Ammon's horn (tissue), 1 donor: ENCODE measurements around the gene INTS15.
"Not testable (repeated sequence)": the region's sequence is repeated elsewhere in the genome, so short reads cannot be mapped to it uniquely, and the experiment has no call there.

Experiments used
- DNase-seq: peaks from one replicate; pipeline ENCODE4 v3.0.0-alpha.2; 2016; ENCODE audit warnings: low spot score

The INTS15 gene

DNA sequence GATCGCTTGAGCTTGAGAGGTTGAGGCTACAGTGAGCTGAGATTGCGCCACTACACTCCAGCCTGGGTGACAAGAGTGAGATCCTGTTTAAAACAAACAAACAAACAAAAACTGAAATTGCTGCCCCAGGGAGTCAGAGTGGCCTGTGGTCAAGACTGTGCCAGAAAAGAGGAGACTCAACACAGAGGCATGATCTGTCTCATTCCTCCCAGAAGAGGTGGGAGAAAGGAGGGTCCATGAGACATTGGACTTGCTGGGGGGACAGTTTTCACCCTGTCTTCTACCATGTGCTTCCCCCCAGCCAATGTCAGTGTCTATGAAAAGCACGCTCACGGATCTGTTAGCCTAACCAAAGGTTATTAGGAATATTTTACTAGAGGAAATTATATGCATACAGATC is 28.8 kb downstream of the INTS15 start:
- DNase-seq: no peak

- DNase-seq: no peak
Observed at GRCh38 chr7:6619961-6620360, 30.1 kb downstream of the INTS15 start.

DNA sequence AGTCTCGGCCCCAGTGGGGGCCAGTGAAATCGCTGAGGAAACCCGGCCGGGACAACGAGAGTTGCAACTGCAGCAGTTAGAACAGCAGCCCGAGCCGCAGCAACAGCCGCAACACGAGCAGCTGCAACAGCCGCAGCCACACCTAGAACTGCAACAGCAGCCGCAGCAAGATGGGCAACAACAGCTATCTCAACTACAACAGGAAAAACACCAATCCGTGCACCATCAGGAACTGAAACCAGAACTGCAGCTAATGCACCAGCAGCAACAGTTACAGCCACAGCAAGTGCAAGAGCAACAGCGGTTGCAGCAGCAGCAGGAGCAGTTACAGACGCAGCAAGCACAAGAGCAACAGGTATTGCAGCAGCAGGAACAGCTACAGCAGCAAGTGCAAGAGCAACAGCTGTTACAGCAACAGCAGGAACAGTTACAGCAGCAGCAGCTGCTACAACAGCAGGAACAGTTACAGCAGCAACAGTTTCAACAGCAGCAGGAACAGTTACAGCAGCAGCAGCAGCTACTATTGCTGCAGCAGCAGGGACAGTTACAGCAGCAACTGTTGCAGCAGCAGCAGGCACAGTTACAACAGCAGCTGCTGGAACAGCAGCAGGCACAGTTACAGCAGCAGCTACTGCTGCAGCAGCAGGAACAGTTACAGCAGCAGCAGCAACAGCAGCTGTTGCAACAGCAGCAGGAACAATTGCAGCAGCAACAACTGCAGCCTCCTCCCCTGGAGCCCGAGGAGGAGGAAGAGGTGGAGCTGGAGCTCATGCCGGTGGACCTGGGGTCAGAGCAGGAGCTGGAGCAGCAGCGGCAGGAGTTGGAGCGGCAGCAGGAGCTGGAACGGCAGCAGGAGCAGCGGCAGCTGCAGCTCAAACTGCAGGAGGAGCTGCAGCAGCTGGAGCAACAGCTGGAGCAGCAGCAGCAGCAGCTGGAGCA is 31.6 kb downstream of the INTS15 start:
- DNase-seq: no peak

- DNase-seq: no peak
Observed at GRCh38 chr7:6622134-6622710, 32.4 kb downstream of the INTS15 start.

GRCh38 chr7:6623589-6624245 is 33.9 kb downstream of the INTS15 start:
- no peak for DNase-seq

- DNase-seq: no peak
Observed at GRCh38 chr7:6624246-6624611, 34.4 kb downstream of the INTS15 start.

- no peak for DNase-seq
Observed at GRCh38 chr7:6628045-6628444, 38.2 kb downstream of the INTS15 start.

DNA sequence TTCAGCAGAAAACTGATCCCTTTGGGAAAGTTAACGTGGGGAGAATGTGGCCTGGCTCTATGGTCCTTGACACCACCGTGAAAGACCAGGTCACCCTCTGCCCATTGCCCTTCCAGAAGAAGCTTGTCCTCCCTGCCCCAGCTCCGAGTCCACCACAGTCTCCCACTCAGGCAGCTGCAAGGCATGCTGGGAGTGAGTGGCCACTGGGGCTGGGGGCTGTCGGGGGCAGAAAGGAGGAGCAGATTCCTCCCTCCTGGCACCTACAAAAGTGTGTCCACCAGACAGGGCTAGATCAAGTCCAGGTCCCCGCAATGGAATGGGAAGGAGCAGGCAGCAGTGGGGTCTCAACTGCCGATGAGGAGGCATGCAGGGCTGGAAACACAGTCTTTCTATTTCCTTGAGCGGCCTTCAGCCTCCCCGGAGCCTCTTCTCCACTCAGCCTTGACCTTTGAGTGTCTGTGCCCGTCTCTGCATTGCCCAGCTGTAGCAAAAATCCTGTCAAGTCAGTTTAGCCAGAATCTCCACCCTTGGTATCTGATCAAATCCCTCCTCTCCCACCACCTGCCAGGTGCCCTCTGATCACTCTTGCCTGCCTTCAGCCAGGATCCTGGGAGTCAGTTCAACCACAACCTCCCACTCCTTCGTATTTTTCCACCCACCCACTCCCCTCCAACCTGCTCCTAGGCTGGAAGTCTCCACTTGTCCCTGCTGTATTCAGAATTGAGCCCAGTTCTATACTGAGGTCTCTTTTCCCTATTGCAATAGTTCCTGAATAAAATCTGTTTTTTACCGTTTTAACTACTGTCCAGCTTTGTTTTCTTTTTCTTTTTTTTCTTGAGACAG is 40.4 kb downstream of the INTS15 start:
- DNase-seq: no peak

- DNase-seq: no peak
Observed at GRCh38 chr7:6631605-6632004, 41.8 kb downstream of the INTS15 start.

DNA sequence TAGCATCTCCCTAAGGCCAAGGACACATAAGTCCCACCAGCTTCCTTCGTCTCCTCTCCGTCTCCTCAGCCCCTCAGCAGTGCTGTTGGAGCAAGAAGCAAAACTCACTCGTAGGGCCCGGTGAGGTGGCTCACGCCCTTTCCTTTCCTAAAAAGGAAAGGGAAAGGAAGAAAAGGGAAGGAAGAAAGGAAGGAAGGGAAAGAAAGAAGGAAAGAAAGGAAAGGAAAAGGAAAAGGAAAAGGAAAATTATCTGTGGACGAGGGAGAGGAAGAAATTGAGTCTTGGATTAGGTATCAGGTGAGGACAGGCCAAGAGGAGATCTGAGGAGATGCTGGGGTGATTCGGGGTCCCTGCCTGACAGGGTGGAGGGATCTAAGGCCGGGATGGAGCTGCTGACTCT is 44.2 kb downstream of the INTS15 start:
- DNase-seq: no peak

DNA sequence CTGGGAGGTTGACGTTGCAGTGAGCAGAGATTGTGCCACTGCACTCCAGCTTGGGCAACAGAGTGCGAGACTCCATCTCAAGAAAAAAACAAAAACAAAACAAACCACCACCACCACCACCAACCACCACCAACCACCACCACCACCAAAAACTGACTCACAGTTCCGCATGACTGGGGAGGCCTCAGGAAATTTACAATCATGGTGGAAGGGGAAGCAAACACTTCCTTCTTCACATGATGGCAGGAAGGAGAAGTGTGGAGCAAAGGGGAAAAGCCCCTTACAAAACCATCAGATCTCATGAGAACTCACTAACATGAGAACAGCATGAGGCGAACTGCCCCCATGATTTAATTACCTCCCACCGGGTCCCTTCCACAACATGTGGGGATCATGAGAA is 45.1 kb downstream of the INTS15 start:
- not testable (repeated sequence) for DNase-seq

DNA sequence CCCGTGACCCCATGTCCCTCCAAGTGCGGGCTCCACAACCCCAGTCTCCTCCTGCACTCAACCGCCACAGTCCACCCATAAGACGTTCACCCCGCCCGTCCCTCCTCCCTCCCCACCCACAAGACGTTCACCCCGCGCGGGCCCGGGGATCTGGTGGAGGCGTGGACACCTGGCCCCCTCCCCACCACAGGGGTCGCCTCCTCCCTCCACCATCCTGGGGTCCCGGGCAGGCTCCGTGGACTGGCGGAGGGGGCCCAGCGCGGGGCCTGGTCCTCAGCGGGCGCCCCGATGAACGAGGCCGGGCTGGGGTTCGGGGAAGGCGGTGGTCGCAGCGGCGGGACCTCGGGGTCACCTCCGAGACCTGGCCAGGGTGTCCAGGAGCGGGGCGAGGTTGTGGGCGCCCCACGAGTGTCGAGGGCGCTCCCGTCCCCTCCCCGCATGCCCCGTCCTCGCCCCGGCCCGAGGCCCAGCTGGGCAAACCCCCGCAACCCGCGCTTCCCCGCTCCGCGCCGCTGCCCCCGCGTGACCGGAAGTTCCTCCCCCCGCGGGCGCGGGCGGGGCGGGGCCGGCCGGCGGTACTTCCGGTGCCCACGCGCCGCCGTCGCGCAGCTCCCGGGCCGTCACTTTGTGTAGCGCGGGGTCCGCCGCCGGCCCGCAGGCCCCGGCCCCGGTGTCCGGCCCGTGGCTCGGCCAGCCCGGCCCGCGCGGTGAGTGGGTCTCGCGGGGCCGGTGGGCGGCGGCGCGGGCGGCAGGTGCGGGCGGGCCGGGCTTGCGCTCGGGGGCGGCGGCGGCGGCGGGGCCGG is 47.1 kb downstream of the INTS15 start, which contains the start of gene ZNF316:
TSS of gene ZNF316 (plus strand) at position 578 of the 803 bp plus-strand sequence. CDS start 5,092 bp downstream, outside the sequence.
- peak; percentile 63 for DNase-seq

DNA sequence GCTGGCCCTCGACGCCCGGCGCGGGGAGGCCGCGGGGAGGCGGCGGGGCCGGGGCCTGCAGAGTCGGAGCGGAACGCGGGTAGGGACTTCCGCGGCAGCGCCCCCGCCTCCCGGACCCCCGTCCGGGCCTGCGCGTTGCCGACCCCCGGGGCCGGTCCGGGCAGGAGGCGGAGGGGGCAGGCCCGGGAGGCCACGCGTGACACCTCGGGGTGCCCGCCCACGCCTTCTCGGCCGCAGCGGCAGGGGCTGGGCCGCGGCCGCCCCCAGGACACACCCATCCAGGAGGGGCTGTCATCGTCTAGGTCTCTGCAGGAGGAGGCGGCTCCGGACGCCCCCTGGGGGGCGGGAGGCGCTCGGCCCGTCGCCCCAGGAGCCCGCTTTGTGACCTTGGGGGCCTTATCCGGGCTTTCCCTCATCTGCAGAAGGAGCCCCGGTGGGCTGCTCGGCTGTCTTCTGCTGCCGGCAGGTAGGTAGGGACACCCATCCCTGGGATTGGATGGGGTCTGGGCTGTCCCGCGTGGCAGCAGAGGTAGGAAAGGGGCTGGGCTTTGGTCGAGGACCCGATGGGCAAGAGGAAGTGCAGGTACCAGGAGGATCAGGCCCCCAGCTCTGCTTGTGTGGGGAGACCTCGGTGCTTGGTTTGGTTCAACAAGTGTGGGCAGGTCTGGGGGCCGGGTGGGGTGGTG is 47.9 kb downstream of the INTS15 start:
- DNase-seq: no peak

- DNase-seq: no peak
Observed at GRCh38 chr7:6639032-6639431, 49.2 kb downstream of the INTS15 start.

DNA sequence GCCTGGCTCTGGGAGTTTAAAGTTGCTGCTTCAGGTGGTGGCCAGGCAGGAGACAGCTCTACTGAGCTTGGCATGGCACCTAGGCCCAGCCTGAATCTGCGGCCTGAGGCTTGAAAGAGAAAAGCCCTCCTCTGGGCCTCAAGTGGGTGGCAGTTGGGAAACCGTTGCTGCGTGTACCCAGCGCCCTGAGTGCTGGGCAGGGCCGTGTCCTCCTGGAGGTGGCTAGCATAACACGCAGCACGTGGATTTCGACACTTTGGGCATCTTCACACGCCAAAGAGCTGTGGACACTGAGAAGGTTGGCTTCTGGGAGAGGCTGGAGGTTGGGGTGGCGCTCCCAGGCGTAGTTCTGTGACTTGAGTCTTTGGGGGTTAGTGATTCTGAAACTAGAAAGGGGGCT is 49.8 kb downstream of the INTS15 start:
- no peak for DNase-seq

- peak; percentile 25 for DNase-seq
Observed at GRCh38 chr7:6640246-6640721, 50.5 kb downstream of the INTS15 start.

DNA sequence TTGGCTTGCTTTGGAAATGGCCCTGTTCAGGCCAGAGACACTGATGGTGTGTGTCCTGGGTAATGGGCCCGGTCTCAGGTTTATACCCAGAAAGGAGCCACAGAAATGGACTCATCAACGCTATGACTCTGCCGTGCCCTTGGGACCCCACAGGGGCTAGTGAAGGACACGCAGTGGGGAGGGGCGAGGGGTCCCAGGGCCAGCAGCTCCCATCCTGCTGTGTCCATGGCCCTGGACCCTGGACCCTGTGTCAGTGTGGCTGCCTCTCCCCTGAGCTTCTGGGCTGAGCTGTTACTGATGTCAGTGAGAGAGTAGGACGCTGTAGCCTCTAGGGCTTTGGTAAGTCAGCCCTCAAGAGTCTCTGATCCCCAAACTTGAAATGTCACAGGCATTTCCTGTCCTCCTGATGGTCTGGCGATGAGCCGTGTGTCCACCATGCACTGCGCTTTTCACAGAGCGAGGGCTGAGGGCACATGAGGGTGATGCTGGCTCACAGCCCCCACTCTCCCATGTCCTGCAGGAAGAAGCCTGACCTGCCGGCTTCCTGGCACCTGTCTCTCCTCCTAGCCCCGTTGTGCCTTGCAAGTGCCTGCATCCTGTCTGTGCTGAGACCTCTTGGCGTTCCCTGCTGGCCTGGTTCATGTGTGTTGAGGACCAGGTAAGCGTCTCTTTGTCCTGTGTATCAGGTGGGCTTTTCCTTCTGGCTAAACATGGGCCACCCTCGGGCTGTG is 51.6 kb downstream of the INTS15 start:
- no peak for DNase-seq

- DNase-seq: no peak
Observed at GRCh38 chr7:6642239-6642839, 52.5 kb downstream of the INTS15 start.
